Measurements from ENCODE around the gene DDX43. TPM values are rescaled to one million over a fixed set of nuclear protein-coding genes. Genes with fewer than 3 reads are reported as not detected.
A peak's percentile ranks its signal among the peaks of the same experiment; 100 is the strongest.

DDX43 gene
- total RNA-seq = under 1 TPM; 0.39 to 0.44 TPM

- DNase-seq = peak; percentile 49
- Mint-ChIP-seq H3K36me3 (no peaks in the 10 kb centered on the region), H3K27me3 (peaks cover 7% of the 10 kb centered on the region), H3K4me1 (peaks cover 12% of the 10 kb centered on the region), H3K4me3 (peak within 1 kb of the TSS; percentile 71), H3K9me3 (no peaks in the 10 kb centered on the region), H3K27ac (peak within 1 kb of the TSS; percentile 79)
These were observed at the start of gene DDX43 for GRCh38 chr6:73394577-73395354. TSS of gene DDX43 (plus strand) at chr6:73394828. CDS start at chr6:73394906, 78 bp downstream.

- Mint-ChIP-seq H3K27me3 (peaks cover 34% of the 10 kb centered on the region), H3K27ac (no peak overlapping the region), H3K9me3 (no peaks in the 10 kb centered on the region), H3K36me3 (no peaks in the 10 kb centered on the region), H3K4me1 (no peaks in the 10 kb centered on the region), H3K4me3 (no peak overlapping the region)
- no peak for DNase-seq
These were observed 46.0 kb upstream of the DDX43 start for GRCh38 chr6:73348550-73349204.

- DNase-seq = no peak
- Mint-ChIP-seq H3K36me3 (no peaks in the 10 kb centered on the region), H3K4me3 (no peak overlapping the region), H3K9me3 (no peaks in the 10 kb centered on the region), H3K4me1 (no peaks in the 10 kb centered on the region), H3K27ac (no peak overlapping the region), H3K27me3 (peaks cover 34% of the 10 kb centered on the region)
These were observed 45.3 kb upstream of the DDX43 start for GRCh38 chr6:73349311-73349710.

- no peak for DNase-seq
- Mint-ChIP-seq H3K27me3 (peaks cover 20% of the 10 kb centered on the region), H3K27ac (no peak within 1 kb of the TSS), H3K36me3 (no peaks in the 10 kb centered on the region), H3K4me3 (no peak within 1 kb of the TSS), H3K9me3 (no peaks in the 10 kb centered on the region), H3K4me1 (no peaks in the 10 kb centered on the region)
These were observed 40.7 kb upstream of the DDX43 start, which contains the start of gene DPPA5 for GRCh38 chr6:73353636-73354593. TSS of gene DPPA5 (minus strand) at chr6:73354276. CDS start at chr6:73354225, 51 bp downstream.

- Mint-ChIP-seq H3K27ac (no peak within 1 kb of the TSS), H3K36me3 (no peaks in the 10 kb centered on the region), H3K27me3 (no peaks in the 10 kb centered on the region), H3K4me3 (no peak within 1 kb of the TSS), H3K9me3 (no peaks in the 10 kb centered on the region), H3K4me1 (no peaks in the 10 kb centered on the region)
- DNase-seq = no peak
These were observed 32.3 kb upstream of the DDX43 start, which contains the start of gene KHDC3L for GRCh38 chr6:73362358-73362757. TSS of gene KHDC3L (plus strand) at chr6:73362658. CDS start at chr6:73362730, 72 bp downstream.

- Mint-ChIP-seq H3K4me1 (no peaks in the 10 kb centered on the region), H3K27me3 (no peaks in the 10 kb centered on the region), H3K4me3 (no peak overlapping the region), H3K9me3 (no peaks in the 10 kb centered on the region), H3K36me3 (no peaks in the 10 kb centered on the region), H3K27ac (no peak overlapping the region)
- DNase-seq = no peak
These were observed 31.6 kb upstream of the DDX43 start for GRCh38 chr6:73362869-73363536.

GRCh38 chr6:73363537-73363875 lies 31.1 kb upstream of the DDX43 start:
- Mint-ChIP-seq H3K27me3 (no peaks in the 10 kb centered on the region), H3K36me3 (no peaks in the 10 kb centered on the region), H3K4me1 (no peaks in the 10 kb centered on the region), H3K4me3 (no peak overlapping the region), H3K9me3 (no peaks in the 10 kb centered on the region), H3K27ac (no peak overlapping the region)
- DNase-seq = no peak

- H3K4me3 Mint-ChIP-seq = no peak overlapping the region
- no peaks in the 10 kb centered on the region for H3K9me3 Mint-ChIP-seq
- H3K27me3 Mint-ChIP-seq = no peaks in the 10 kb centered on the region
- no peaks in the 10 kb centered on the region for H3K4me1 Mint-ChIP-seq
- no peak overlapping the region for H3K27ac Mint-ChIP-seq
- no peaks in the 10 kb centered on the region for H3K36me3 Mint-ChIP-seq
- DNase-seq = no peak
These were observed 30.5 kb upstream of the DDX43 start for GRCh38 chr6:73364121-73364520.

GRCh38 chr6:73364549-73364948 lies 30.1 kb upstream of the DDX43 start:
- Mint-ChIP-seq H3K27me3 (no peaks in the 10 kb centered on the region), H3K4me3 (no peak overlapping the region), H3K27ac (no peak overlapping the region), H3K9me3 (no peaks in the 10 kb centered on the region), H3K36me3 (no peaks in the 10 kb centered on the region), H3K4me1 (no peaks in the 10 kb centered on the region)
- no peak for DNase-seq

GRCh38 chr6:73367761-73368355 lies 26.8 kb upstream of the DDX43 start:
- no peaks in the 10 kb centered on the region for H3K9me3 Mint-ChIP-seq
- H3K4me3 Mint-ChIP-seq = no peak overlapping the region
- H3K27me3 Mint-ChIP-seq = no peaks in the 10 kb centered on the region
- no peak for DNase-seq
- no peaks in the 10 kb centered on the region for H3K4me1 Mint-ChIP-seq
- H3K27ac Mint-ChIP-seq = no peak overlapping the region
- H3K36me3 Mint-ChIP-seq = no peaks in the 10 kb centered on the region

- Mint-ChIP-seq H3K4me1 (no peaks in the 10 kb centered on the region), H3K4me3 (no peak overlapping the region), H3K27me3 (no peaks in the 10 kb centered on the region), H3K27ac (no peak overlapping the region), H3K9me3 (peaks cover 2% of the 10 kb centered on the region), H3K36me3 (no peaks in the 10 kb centered on the region)
- no peak for DNase-seq
These were observed 26.0 kb upstream of the DDX43 start for GRCh38 chr6:73368675-73369074.

- H3K27me3 Mint-ChIP-seq = no peaks in the 10 kb centered on the region
- H3K9me3 Mint-ChIP-seq = peaks cover 2% of the 10 kb centered on the region
- no peak overlapping the region for H3K27ac Mint-ChIP-seq
- H3K4me1 Mint-ChIP-seq = no peaks in the 10 kb centered on the region
- no peak overlapping the region for H3K4me3 Mint-ChIP-seq
- H3K36me3 Mint-ChIP-seq = no peaks in the 10 kb centered on the region
- DNase-seq = no peak
These were observed 25.5 kb upstream of the DDX43 start for GRCh38 chr6:73369157-73369556.

GRCh38 chr6:73369563-73369962 lies 25.1 kb upstream of the DDX43 start, which contains the start of gene OOEP:
TSS of gene OOEP (minus strand) at chr6:73369897. CDS start at chr6:73369792, 105 bp downstream.
- DNase-seq = no peak
- no peaks in the 10 kb centered on the region for H3K36me3 Mint-ChIP-seq
- H3K9me3 Mint-ChIP-seq = peaks cover 2% of the 10 kb centered on the region
- no peak within 1 kb of the TSS for H3K27ac Mint-ChIP-seq
- H3K27me3 Mint-ChIP-seq = no peaks in the 10 kb centered on the region
- H3K4me1 Mint-ChIP-seq = no peaks in the 10 kb centered on the region
- H3K4me3 Mint-ChIP-seq = no peak within 1 kb of the TSS

GRCh38 chr6:73371984-73372383 lies 22.6 kb upstream of the DDX43 start:
- Mint-ChIP-seq H3K4me1 (no peaks in the 10 kb centered on the region), H3K9me3 (peaks cover 2% of the 10 kb centered on the region), H3K27ac (no peak overlapping the region), H3K36me3 (no peaks in the 10 kb centered on the region), H3K4me3 (no peak overlapping the region), H3K27me3 (no peaks in the 10 kb centered on the region)
- no peak for DNase-seq
